ENCODE measurements around the gene GPR4. TPM values are rescaled to one million over a fixed set of nuclear protein-coding genes. Genes with fewer than 3 reads are reported as not detected.
A peak's percentile ranks its signal among the peaks of the same experiment; 100 is the strongest.

The GPR4 gene
- polyA plus RNA-seq, 1 donor from 2014 or later = 0.25 TPM

GRCh38 chr19:45646345-45646698 lies 44.3 kb upstream of the GPR4 start:
- TF ChIP-seq TAF1 (IDR thresholded peaks at IDR 0.05; ENCODE audit: low read depth) = no peak
- no peak for TF ChIP-seq SMC3 (conservative IDR thresholded peaks at IDR 0.05; ENCODE audit: poor library complexity)
- TF ChIP-seq CTCF (IDR thresholded peaks at IDR 0.05; ENCODE audit: poor library complexity, severe bottlenecking) = no peak
- Histone ChIP-seq H3K4me2 (ENCODE audit: low read length) (no peak overlapping the region), H3F3A (ENCODE audit: insufficient read depth, low read length, poor library complexity, severe bottlenecking) (no peaks in the 10 kb centered on the region), H3K9ac (ENCODE audit: low read length) (no peak overlapping the region), H3K79me2 (replicated peaks; ENCODE audit: insufficient read depth, low read length) (no peaks in the 10 kb centered on the region), H3K9me3 (ENCODE audit: low read length) (no peaks in the 10 kb centered on the region), H3K27ac (ENCODE audit: low read length) (no peak overlapping the region), H3K4me3 (ENCODE audit: low read length) (peak overlapping the region; percentile 75), H3K36me3 (ENCODE audit: insufficient read depth, low read length) (no peaks in the 10 kb centered on the region), H3K27me3 (ENCODE audit: insufficient read depth, low read depth, low read length) (peaks cover 7% of the 10 kb centered on the region), H4K20me1 (ENCODE audit: insufficient read depth) (no peaks in the 10 kb centered on the region), H3K9me2 (ENCODE audit: insufficient read depth, low read length) (no peaks in the 10 kb centered on the region), H2AFZ (ENCODE audit: low read depth, low read length) (no peak overlapping the region)

GRCh38 chr19:45645631-45646344 lies 43.8 kb upstream of the GPR4 start:
- TF ChIP-seq POLR2AphosphoS5 (IDR thresholded peaks at IDR 0.05) (no peak), CTCF (IDR thresholded peaks at IDR 0.05; ENCODE audit: poor library complexity, severe bottlenecking) (no peak), EP300 (conservative IDR thresholded peaks at IDR 0.05; ENCODE audit: poor library complexity, severe bottlenecking) (no peak), EZH2 (IDR thresholded peaks at IDR 0.05; ENCODE audit: borderline replicate concordance, insufficient read depth, low read length, poor library complexity, severe bottlenecking) (no peak), MXI1 (conservative IDR thresholded peaks at IDR 0.05; ENCODE audit: poor library complexity, severe bottlenecking) (no peak), TAF1 (IDR thresholded peaks at IDR 0.05; ENCODE audit: low read depth) (no peak), REST (IDR thresholded peaks at IDR 0.05; ENCODE audit: borderline replicate concordance) (no peak), RAD21 (conservative IDR thresholded peaks at IDR 0.05) (no peak), SMC3 (conservative IDR thresholded peaks at IDR 0.05; ENCODE audit: poor library complexity) (no peak)
- Histone ChIP-seq H3K27me3 (ENCODE audit: insufficient read depth, low read depth, low read length) (peaks cover 10% of the 10 kb centered on the region), H3K79me2 (replicated peaks; ENCODE audit: insufficient read depth, low read length) (no peaks in the 10 kb centered on the region), H3K9ac (ENCODE audit: low read length) (peak overlapping the region; percentile 62), H3K36me3 (ENCODE audit: insufficient read depth, low read length) (no peaks in the 10 kb centered on the region), H3K9me3 (ENCODE audit: low read length) (no peaks in the 10 kb centered on the region), H3K4me3 (ENCODE audit: low read length) (peak overlapping the region; percentile 75), H3F3A (ENCODE audit: insufficient read depth, low read length, poor library complexity, severe bottlenecking) (no peaks in the 10 kb centered on the region), H2AFZ (ENCODE audit: low read depth, low read length) (peak overlapping the region; percentile 33), H3K4me2 (ENCODE audit: low read length) (no peak overlapping the region), H4K20me1 (ENCODE audit: insufficient read depth) (no peaks in the 10 kb centered on the region), H3K9me2 (ENCODE audit: insufficient read depth, low read length) (no peaks in the 10 kb centered on the region), H3K27ac (ENCODE audit: low read length) (no peak overlapping the region)
